LNCaP clone FGC (cell line): ENCODE measurements around the gene CDRT15L2.
"Not testable (repeated sequence)": the region's sequence is repeated elsewhere in the genome, so short reads cannot be mapped to it uniquely, and the experiment has no call there.

ENCODE experiments used
- DNase-seq: peaks from one replicate; pipeline ENCODE4 v3.0.0-alpha.2; 2011; ENCODE audit warnings: low read depth
- H3K4me3 ChIP-seq: 2 replicates; pipeline ENCODE4 v1.5.1; 2011; ENCODE audit warnings: mild to moderate bottlenecking, low read depth, low read length, control low read depth
- TF ChIP-seq, protein P1 (sequence below): IDR thresholded peaks from 2 replicates; pipeline ENCODE4 v1.5.1; 2012; ENCODE audit warnings: mild to moderate bottlenecking; ENCODE audit not compliant: control insufficient read depth, insufficient read depth; ENCODE audit errors: extremely low read depth

Gene CDRT15L2

GRCh38 chr17:20562587-20562986 lies 16.9 kb upstream of the CDRT15L2 start:
- no peak overlapping the region for H3K4me3 ChIP-seq
- no peak for DNase-seq
- TF ChIP-seq, protein P1, sequence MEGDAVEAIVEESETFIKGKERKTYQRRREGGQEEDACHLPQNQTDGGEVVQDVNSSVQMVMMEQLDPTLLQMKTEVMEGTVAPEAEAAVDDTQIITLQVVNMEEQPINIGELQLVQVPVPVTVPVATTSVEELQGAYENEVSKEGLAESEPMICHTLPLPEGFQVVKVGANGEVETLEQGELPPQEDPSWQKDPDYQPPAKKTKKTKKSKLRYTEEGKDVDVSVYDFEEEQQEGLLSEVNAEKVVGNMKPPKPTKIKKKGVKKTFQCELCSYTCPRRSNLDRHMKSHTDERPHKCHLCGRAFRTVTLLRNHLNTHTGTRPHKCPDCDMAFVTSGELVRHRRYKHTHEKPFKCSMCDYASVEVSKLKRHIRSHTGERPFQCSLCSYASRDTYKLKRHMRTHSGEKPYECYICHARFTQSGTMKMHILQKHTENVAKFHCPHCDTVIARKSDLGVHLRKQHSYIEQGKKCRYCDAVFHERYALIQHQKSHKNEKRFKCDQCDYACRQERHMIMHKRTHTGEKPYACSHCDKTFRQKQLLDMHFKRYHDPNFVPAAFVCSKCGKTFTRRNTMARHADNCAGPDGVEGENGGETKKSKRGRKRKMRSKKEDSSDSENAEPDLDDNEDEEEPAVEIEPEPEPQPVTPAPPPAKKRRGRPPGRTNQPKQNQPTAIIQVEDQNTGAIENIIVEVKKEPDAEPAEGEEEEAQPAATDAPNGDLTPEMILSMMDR = no peak

DNA sequence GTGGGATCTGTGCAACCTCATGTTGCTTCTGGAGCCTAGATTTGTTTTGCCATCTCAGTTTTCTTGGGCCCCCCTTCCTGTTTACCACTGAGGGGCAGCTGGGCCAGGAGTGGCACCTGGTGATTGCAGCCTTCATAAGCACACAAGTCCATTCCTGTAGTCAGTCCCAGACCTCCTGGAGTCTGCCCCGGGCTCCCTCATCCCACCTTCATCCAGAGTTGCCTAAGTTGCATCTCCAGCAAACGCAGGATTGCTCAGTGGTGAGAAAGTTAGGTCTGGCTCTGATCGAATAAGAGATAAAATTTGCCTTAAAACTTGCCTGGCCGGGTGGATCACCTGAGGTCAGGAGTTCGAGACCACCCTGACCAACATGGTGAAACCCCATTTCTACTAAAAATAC lies 14.3 kb upstream of the CDRT15L2 start:
- not testable (repeated sequence) for H3K4me3 ChIP-seq, DNase-seq

GRCh38 chr17:20565711-20566110 lies 13.8 kb upstream of the CDRT15L2 start:
- TF ChIP-seq, protein P1 = no peak
- DNase-seq = no peak
- no peak overlapping the region for H3K4me3 ChIP-seq

GRCh38 chr17:20566736-20567135 lies 12.8 kb upstream of the CDRT15L2 start:
- not testable (repeated sequence) for DNase-seq, H3K4me3 ChIP-seq

- not testable (repeated sequence) for DNase-seq, H3K4me3 ChIP-seq
Observed at GRCh38 chr17:20567421-20567820, 12.1 kb upstream of the CDRT15L2 start.

- not testable (repeated sequence) for H3K4me3 ChIP-seq, DNase-seq
Observed at GRCh38 chr17:20568604-20569003, 10.9 kb upstream of the CDRT15L2 start.

- not testable (repeated sequence) for H3K4me3 ChIP-seq, DNase-seq
Observed at GRCh38 chr17:20571653-20572052, 7.9 kb upstream of the CDRT15L2 start.

- not testable (repeated sequence) for DNase-seq, H3K4me3 ChIP-seq
Observed at GRCh38 chr17:20573216-20573615, 6.3 kb upstream of the CDRT15L2 start.

DNA sequence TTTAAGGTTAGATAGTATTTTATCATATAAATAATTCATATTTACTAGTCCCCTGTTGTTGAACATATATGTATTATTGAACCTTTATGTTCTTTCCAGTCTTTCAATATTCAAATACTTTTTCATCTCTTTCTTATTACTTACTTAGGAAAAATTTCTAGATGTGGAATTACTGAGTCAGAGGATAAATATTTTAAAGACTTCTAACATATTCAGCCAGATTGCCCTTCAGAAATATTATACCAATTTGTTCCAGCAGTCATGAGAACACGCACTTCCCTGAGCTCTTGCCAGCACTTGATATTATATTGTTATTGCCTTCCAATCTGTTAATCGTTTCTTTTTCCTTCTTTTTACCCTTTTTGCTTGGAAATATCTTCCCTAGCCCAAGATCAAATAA lies 4.5 kb upstream of the CDRT15L2 start:
- DNase-seq, H3K4me3 ChIP-seq: not testable (repeated sequence)

DNA sequence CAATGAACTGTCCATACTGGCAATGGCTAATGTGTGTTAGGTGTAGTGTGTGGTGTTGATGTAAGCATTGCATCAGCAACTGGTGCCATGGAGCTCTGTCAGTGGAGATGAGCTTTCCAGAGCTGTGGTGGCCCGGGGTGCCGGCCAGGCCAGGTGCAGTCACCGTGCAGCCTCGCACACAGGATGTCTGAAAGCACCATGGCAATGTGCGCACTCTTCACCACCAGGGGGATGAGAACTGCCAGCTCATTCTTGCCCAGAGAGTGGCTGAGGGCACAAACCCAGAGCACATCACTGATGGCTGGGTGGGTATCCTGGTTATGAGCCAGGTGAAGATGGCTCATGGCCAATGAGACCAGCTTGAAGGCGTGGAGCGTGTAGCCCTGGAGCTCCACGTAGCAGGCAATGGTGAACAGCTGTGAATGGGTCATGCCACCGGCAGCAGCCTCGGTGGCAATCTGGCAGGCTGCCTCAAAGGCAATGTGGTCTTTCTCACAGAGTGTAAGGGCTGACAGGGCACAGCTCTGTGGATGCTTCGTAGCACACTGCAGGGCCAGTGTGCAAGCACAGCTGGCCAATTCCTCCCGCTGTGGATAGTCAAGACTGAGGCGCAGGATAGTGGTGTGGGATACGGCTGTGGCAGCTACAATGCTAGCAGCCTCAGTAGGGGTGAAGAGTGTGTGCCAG lies 4.5 kb downstream of the CDRT15L2 start:
- not testable (repeated sequence) for H3K4me3 ChIP-seq, DNase-seq

DNA sequence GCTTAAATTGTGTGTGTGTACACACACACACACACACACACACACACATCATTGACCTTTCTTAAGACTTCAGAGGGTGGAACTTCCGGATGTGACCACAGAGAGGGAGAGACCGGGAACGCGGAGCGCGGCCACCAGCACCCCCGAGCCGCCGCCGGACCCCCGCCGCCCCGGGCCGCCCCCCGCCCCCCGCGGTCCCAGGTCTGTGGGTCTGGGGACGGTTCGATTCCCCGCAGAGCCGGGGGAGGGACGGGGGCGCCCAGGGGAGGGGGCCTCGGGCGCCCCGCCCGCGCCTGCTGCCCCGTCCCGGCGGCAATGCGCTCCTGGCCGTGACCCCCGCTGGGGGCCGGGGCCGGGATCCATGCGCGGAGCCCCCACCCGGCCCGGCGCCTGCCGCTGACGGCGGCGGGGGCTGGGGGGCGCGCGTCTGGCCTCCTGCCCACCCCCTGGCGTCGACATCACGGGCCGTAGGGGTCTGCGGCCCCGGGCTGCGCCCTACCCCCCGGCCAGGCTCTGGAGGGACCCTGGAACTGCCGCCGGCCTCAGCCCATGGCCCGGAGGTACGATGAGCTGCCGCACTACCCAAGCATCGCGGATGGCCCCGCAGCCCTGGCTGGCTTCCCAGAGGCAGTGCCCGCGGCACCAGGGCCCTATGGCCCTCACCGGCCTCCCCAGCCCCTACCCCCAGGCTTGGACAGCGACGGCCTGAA lies 9.4 kb downstream of the CDRT15L2 start:
- DNase-seq, H3K4me3 ChIP-seq: not testable (repeated sequence)

- not testable (repeated sequence) for DNase-seq, H3K4me3 ChIP-seq
Observed at GRCh38 chr17:20589454-20589810, 9.9 kb downstream of the CDRT15L2 start.

- H3K4me3 ChIP-seq, DNase-seq: not testable (repeated sequence)
Observed at GRCh38 chr17:20591040-20591439, 11.5 kb downstream of the CDRT15L2 start.

GRCh38 chr17:20605568-20605967 lies 26.0 kb downstream of the CDRT15L2 start:
- not testable (repeated sequence) for H3K4me3 ChIP-seq, DNase-seq

- DNase-seq, H3K4me3 ChIP-seq: not testable (repeated sequence)
Observed at GRCh38 chr17:20609490-20609889, 30.0 kb downstream of the CDRT15L2 start.
